Activated gamma-delta T cell treated with Interleukin-2 at 50 U/mL for 16 hours (primary cell): Measurements from ENCODE around the gene CGB1.
"Not testable (repeated sequence)": the region's sequence is repeated elsewhere in the genome, so short reads cannot be mapped to it uniquely, and the experiment has no call there.

Experiments used
- DNase-seq: peaks from one replicate; pipeline ENCODE4 v3.0.0-alpha.2; 2020

Gene CGB1

DNA sequence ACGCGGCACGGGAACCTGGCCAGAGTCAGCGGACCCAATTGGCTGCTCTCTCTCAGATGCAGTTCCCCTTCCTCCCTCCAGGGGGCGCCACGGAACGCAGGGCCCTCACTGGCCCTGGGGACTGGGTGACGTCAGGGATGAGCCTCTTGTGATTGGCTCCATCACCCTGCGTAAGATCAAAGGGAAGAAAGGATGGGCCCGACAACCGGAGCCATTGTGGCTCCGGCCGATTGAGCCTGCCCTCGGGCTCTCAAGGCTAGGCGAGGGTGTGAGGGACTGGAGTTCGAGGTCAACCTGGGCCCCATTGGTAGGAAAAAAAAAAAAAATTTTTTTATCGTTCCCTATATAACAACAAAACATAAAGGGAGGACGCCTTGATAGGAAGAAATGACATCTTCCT lies at the start of gene CGB1:
CGB1 (minus strand) TSS at position 81 of the 400 bp plus-strand sequence. CDS start 184 bp downstream, outside the sequence.
- peak; percentile 30 for DNase-seq

DNA sequence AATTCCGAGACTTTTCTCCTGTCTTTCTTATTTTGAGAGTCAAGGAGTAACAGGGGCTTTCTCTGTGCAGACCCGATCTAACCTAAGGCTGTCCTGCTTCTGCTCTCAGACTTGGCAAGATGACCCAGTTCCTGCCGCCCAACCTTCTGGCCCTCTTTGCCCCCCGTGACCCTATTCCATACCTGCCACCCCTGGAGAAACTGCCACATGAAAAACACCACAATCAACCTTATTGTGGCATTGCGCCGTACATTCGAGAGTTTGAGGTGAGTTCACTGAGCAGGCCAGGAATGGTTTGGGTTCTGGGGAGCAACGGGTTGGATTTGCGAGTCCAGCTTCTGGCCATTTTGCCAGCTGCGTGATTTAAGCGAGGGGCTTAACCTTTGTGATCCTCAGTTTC lies 49.6 kb upstream of the CGB1 start:
- no peak for DNase-seq

DNA sequence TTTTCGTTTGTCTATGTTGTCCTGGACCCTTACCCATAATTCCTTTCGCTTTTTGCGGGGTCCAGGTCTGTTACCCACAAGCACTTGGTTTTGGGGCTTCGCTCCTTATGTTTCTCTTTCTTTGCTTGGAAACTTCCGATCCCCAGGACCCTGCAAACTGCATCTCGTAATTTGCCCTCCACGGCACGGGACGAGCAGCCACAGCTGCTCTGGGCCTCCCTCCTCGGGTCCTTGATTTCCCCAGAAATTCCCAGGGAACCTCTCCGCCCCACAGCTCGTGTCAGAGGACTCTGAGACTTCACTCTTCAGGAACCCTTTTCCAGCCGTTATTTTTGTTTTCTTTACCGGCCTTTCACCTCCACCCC lies 49.2 kb upstream of the CGB1 start:
- DNase-seq, result no peak

DNA sequence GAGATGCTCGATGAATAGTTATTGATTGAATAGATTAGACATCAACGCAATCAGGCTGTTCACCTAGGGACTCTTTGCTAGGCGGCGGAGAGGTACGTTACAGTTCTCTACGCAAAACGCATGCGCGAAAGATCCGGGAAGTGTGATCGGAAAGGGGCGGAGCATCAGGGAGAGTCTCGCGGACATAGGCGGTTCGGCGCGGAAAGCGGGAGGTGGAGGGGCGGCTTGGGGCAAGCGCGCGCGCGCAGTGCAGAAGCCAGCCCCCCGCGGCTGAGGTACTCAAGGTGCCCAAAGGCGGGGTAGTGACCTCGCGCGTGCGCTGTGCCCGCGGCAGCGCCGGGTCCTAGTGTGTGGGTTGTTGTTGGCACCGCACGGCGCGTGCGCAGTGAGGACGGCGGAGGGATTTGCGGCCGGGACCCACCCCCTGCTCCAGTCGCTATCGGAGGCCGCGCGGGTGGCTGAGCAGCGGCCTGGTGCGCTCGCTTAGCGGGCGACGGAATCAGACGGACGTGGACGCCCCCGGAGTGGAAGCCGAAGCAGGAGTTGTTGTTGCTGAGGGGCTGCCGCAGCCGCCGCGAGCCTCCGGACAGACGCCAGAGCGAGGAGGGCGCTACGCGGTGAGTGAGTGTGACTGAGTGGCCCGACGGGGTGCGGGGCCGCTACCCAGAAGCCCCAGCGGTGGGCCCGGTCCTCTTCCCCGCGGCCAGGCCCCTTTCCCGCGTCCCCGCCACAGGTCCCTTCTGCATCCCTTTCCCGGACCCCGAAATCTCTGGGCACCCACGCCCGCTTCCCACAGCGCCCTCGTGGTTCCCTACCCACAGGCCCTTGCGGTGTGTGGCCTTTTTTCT lies 48.5 kb upstream of the CGB1 start, which contains the start of gene SNRNP70:
SNRNP70 (plus strand) TSS at position 432 of the 848 bp plus-strand sequence. CDS start 964 bp downstream, outside the sequence.
- DNase-seq, result peak; percentile 99

DNA sequence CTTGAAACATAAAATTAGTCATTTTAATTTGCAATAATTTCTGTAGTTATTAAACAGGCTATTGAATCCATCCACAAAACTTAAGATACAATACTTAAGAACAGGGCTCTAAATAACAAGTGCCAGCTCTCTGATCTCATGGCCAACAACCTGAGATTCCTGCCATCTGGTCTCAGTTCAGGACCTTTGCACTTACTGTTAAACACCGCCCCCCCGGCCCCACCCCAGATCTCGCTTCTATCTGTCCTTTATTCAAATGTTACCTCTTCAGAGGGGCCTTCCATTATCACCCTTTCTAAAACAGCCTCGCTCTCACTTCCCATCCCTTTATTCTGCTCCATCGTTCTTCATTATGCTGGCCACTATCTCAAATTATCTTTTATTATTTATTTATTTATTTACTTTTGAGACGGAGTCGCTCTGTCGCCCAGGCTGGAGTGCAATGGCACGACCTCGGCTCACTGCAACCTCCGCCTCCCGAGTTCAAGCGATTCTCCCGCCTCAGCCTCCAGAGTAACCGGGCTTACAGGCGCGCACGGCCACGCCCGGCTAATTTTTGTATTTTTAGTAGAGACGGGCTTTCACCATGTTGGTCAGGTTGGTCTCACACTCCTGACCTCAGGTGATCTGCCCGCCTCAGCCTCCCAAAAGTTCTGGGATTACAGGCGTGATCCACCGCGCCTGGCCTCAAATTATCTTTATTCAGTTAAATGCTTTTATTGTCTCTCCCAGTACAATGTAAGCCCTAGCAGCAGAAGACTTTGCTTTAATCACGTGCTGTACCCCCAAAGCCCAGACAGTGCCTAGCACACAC lies 47.7 kb upstream of the CGB1 start:
- DNase-seq, result no peak

DNA sequence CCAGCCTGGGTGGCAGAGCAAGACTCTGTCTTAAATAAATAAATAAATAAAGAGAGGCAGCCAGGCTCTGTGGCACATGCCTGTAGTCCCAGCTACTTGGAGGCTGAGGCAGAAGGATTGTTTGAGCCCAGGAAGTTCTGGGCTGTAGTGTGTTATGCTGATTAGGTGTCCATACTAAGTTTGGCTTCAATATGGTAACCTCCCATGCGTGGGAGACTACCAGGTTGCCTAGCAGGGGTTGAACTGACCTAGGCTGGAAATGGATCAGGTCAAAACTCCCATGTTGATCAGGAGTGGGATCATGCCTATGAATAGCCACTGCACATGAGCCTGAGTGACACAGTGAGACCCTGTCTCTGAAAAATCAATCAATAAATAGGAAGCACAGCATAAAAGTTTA lies 44.6 kb upstream of the CGB1 start:
- no peak for DNase-seq

DNA sequence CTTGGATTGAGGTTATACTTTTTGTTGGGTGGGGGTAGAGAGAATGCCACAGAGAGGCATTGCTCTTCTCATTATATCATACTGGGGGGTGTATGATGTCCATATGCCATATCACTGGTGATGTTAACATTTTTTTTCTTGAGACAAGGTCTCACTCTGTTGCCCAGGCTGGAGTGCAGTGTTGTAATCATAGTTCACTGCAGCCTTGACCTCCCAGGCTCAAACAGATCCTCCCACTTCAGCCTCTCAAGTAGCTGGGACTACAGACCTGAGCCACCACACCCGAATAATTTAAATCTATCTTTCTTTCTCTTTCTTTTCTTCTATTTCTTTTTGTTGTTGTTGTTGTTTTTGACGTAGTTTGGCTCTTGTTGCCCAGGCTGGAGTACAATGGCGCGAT lies 43.7 kb upstream of the CGB1 start:
- no peak for DNase-seq

DNA sequence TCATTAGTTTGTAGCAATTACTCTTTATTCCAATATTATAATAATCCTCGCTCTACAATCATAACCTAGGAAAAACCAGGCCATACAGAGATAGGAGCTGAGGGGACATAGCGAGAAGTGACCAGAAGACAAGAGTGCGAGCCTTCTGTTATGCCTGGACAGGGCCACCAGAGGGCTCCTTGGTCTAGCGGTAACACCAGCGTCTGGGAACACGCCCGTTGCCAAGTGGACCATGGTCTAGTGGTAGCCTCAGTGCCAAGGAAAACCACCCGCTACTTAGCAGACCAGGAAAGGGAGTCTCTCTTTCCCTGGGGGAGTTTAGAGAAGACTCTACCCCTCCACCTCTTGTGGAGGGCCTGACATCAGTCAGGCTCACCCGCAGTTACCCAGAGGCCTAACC lies 38.2 kb upstream of the CGB1 start:
- DNase-seq, result not testable (repeated sequence)

DNA sequence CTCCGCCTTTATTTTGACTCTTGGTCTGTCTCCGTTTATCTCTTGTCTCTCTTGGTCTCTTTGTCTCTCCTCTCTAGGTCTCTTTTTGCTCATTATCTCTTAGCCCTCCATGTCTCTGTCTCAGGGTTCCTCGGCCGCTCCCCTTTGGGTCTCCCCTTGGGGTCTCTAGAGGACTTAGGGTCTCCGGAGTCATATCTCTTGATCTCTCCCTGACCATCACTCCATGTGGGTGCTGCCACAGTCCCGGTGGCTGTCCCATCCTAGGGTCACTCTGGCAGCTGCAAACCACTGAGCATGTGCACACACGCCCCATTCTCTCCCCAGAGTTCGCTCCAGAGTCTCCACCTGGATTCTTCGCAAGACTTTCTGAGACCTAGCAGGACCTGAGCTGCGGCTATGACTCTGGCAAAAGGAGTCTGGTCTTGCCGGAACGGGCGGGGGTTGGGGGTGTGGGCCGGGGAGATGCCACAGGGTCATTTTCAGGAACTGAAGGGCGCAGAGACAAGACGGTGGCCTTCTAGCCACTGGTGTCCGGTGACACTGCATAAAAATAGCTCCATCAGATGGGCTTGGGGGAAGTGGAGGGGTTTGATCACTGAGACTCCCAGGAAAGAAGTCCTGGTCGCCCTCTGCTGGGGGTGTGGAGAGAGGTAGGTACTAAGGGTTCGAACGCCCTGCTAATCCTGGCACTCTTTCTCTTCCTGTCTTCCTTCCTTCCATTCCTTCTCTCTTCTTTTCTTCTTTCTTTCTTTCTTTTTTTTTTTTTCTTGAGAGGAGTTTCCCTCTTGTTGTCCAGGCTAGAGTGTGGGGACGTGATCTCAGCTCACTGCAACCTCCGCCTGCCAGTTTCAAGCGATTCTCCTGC lies 37.1 kb upstream of the CGB1 start:
- DNase-seq, result no peak

DNA sequence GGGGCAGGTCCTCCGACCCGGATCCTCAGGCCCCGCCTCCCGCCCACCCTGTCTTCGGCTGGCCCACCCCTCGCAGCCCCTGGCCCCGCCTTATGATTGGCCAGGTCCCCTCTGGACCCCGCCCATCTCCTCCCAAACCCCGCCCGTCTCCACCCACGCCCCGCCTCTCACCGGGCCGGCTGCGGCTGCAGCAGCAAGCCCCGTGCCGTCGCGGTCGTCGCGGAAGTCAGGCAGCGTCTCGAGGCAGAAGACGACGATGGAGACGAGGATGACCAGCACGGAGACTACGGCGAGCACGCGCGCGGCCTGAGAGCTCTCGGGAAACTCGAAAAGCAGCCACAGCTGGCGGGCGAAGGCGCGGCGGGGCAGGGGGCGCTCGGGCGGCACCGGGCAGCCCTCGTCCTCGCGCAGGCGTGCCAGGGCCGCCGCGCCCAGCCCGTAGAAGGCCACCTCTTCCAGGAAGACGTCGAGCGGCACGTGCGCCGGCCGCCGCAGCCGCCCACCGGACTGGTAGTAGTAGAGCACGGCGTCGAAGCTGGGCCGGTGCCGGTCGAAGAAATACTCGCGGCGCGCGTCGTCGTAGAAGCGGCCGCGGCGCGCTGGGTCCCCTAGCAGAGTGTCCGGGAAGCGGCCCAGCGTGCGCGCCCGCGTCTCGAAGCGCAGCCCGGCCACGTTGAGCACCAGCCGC lies 35.3 kb upstream of the CGB1 start:
- no peak for DNase-seq

DNA sequence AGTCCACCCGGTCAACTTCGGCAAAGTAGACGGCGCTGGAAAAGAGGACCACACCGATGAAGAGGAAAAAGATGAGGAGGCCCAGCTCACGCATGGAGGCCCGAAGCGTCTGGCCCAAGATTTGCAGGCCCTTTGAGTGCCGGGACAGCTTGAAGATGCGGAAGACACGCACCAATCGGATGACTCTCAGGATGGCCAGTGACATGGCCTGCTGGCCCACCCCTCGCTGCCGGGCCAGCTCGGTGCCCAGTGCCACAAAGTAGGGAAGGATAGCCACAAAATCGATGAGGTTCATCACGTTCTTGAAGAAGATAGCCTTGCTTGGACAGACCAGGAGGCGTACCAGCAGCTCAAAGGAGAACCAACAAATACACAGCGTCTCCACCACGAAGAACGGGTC lies 33.7 kb upstream of the CGB1 start:
- no peak for DNase-seq

DNA sequence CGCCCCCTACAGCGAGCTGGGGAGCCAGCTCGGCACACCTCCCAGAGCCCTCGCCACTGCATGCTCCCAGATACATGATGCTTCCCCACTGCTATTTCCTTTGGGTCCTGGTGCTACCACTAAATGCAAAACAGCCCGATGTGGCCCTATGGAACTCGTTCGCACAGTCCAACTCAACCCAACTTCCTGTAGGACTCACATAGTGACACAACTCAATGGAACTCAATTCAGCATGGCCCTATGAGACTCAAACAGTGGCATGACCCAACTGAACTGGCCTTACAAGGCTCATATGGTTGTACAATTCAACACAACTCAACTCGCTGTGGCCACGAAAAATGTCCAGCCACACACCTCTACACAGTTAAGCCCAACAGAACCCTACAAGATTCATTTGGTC lies 32.3 kb upstream of the CGB1 start:
- DNase-seq, result no peak

DNA sequence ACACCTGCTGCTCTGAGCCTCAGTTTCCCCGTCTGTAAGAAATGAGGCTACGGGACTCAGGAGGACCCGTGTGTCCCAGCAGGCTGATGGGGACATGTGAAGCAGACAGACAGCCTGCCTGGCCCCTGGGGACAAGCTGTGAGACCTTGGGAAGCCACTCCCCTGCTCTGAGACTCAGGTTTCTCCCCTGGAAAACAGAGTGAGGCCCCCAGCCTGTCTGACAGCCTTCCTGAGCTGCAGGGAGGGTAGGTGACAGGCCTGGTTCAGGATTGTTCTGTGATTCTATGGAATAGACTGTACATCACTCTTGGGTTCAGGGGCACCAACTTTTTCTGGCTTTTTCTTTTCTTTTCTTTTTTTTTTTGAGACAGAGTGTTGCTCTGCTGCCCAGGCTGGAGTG lies 30.9 kb upstream of the CGB1 start:
- no peak for DNase-seq

DNA sequence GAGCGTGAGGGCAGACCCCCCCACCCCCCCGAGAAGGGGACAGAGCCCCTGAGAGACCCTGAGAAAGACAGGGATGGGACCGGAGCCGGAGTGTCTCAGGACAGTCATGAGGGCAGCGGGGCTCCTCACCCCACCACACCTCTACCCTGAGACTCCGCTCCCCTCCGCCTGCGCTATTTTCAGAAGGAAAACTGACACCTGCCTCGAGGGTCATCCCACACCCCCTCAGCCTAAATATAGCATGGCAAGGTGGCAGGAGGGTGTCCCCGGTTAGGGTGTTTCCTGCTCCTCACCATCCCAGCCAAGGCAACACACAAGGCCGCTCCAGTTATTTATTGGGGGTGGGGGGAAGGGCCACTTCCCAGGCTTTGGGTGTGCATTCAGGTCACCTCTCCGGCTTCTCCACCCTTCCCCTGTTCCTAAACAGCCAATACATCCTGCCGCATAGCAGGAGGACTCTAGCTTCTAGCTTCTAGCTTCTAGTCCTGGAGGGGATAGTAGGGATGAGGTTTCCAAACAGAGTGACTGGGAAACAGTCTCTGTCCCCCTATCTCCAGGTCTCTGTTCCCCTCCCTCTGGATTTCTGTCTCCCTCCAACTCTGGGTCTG lies 29.3 kb upstream of the CGB1 start:
- DNase-seq, result no peak

DNA sequence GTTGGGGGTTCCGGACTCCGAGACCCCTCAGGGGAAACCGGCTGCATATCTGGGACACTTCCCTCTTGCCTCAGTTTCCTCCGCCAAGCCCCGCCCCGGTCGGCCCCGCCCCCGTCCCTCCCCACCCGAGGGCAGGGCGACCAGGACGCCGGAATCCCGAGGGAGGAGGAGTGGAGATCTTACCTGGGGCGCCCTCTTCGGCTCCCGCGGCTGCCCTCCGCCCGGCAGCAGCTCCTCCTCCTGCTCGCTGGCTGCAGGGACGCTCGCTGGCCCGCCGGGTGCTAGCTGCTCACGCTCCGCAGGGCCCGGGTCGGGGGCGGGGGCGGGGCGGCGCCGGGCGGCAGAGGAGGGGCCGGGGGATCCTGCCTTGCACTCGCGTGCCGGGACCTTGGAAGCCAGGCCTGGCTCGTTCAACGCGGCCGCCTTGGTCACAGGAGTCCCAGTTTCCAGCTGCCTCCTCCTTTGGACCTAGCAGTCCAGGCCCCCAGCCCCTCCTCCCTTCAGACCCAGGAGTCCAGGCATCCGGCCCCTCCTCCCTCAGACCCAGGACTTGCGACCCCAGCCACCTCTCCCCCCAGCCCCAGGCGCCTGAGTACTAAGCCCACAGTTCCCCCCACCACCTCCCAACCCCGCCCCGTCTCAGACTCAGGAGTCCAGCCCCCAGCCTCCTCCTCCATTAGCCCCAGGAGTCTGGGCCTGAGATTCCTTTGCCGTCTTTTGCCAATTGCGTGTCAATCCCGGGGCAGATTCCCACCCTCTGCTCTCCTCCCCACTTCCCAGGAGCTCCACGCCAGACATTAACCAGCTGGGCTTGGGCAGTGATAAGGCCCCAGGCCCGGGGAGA lies 28.3 kb upstream of the CGB1 start, which contains the start of gene NTF4:
NTF4 (minus strand) TSS at position 51 of the 844 bp plus-strand sequence. CDS start 2,821 bp downstream, outside the sequence.
- no peak for DNase-seq

DNA sequence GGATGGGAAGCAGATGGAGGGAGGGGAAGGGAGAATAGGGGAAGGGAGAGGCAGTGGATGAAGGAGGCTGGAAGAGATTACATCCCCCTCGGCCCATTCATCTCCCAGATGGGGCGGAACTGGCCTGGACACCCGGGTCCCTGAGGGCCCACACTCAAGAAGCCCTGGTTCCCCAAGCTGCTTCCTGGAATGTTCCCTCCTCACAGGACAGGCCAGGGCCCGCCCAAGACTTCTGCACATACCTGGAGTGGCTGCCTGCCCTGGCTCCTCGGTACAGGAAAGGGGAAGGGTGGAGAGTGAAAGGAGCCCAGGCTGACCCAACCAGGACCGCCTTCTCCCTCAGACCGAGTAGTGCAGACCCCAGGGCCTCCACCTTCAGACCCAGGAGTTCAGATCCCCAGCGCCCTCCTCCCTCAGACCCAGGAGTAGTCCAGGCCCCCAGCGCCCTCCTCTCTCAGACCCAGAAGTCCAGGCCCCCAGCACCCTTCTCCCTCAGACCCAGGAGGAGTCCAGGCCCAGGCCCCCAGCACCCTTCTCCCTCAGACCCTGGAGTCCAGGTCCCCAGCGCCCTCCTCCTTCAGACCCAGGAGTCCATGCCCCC lies 27.4 kb upstream of the CGB1 start:
- no peak for DNase-seq

DNA sequence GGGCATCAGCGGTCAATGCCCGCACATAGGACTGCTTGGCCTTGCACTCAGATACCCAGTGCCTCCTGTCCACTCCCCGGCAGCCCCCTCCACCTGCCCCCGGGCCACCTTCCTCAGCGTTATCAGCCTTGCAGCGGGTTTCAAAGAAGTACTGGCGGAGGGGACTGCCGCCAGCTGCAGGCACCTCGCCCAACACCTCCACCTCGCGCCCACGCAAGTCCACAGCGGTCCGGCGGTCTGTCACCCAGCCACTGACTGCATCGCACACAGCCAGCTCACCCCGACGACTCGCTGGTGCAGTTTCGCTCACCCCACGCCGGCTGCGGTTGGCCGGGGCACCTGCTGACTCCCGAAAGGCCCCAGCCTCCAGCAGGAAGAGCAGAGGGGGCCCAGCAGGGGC lies 24.8 kb upstream of the CGB1 start:
- no peak for DNase-seq

DNA sequence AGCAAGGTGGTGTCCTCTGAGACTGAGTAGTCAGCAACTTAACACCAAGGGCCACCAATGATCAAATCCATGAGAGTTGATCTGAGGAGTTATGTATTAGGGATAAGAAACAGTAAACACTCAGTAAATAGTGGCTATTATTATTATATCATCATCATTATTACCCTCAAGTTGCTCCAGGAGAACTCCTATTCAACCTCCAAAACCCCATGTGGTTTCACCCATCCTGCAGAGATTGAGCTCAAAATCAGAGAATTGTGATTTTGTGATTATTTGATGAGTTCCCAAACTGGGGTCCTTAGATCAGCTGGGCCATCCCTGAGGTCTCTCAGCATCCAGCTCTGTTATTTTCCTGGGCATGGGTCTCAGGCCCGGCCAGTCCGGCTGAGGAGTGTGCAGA lies 24.3 kb upstream of the CGB1 start:
- no peak for DNase-seq

DNA sequence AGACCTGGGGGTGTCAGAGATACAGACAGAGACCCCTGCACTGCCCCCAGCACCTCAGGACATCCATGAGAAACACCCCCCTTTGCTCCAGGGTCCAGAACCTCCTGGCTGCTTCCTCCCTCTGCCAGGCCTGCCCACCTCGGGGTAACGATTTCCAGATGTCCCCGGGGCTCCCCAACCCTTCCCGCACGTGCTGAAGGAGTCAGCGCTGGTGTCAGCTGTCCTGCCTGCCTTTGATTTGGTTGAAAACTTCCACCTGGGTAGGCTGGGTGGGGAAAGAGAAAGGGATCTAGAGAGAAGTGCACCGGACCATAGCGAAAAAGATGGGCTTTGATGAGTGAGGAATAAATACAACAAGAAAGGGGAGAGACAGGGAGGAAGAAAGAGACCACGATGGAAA lies 22.4 kb upstream of the CGB1 start:
- no peak for DNase-seq

DNA sequence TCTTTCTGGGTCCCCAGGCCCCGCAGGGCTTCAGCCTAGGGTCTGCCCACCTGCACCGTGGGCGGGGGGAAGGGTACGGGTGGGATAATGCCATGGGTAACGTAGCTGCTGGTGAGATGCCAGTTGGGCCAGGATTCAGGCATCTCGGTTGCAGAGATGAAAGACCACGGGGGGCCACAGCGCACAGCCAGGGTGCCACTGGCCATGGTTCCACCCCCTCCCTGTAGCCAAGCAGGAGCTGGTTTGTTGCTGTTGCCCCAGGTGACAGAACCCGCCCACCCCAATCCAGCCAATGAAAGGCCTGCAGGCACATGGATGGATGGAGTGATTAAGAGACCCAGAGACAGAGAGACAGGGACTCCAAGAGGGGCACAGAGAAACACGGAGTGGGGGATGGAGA lies 21.9 kb upstream of the CGB1 start:
- no peak for DNase-seq
